ENCODE results near the gene PDE4A.

The PDE4A gene

DNA sequence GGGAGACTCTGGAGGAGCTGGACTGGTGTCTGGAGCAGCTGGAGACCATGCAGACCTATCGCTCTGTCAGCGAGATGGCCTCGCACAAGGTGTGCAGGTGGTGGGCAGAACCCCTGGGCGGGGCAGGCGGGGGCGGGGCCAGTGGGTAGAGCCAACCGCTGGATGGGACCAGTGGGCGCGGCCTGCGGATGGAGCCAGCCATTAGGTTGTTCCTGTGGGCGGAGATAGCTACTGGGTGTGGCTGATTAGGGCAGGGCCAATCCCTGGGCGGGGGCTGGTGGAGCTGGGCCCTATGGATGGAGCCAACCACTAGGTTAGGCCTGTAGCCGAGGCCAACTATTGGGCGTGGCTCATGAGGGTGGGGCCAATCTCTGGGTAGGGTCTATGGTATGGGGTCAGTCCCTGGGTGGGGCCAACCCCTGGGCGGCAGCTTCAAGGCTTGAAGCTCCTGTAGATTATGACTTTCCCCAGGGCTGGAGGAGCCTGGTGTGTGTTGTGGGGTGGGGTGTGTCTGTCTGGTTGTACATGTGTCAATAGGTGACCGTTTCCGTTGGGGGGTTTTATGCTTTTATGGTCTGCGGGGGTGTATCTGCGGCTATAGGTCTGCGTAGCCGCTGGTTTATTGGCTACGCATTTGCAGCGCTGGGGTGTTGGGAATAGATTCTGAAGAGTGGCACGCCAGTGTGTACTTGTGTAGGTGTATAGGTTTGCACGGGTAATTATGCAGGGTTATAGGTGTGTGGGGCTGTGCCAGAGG lies 30.7 kb downstream of the PDE4A start:
- Histone ChIP-seq H3K4me3 (ENCODE audit: low read length in 2 of 2) (no peak overlapping the region), H4K8ac (ENCODE audit: low read depth, low read length) (no peak overlapping the region), H3K27ac (replicated peaks; ENCODE audit: low read length) (no peak overlapping the region), H3K27me3 (ENCODE audit: control insufficient read depth in 3 of 3, insufficient read depth in 3 of 3, low read depth in 1 of 3, low read length in 3 of 3) (no peaks in the 10 kb centered on the region), H3K18ac (ENCODE audit: low read length) (no peak overlapping the region), H3K14ac (ENCODE audit: low read length) (no peak overlapping the region), H3K9me3 (replicated peaks in 1 of 2; ENCODE audit: control insufficient read depth in 2 of 2, insufficient read depth in 1 of 2, low read depth in 1 of 2, low read length in 2 of 2) (no peaks in the 10 kb centered on the region), H2BK12ac (ENCODE audit: low read length) (no peak overlapping the region), H3K23ac (ENCODE audit: low read depth, low read length, poor library complexity) (no peak overlapping the region), H4K91ac (ENCODE audit: low read depth, low read length, poor library complexity) (no peak overlapping the region), H3K4me2 (ENCODE audit: insufficient read depth, low read length, poor library complexity, severe bottlenecking) (no peak overlapping the region), H3K36me3 (replicated peaks in 1 of 2; ENCODE audit: control insufficient read depth in 2 of 2, insufficient read depth in 2 of 2, low read length in 2 of 2) (no peaks in the 10 kb centered on the region), H2AFZ (ENCODE audit: low read length) (no peak overlapping the region), H3K9ac (ENCODE audit: low read depth, low read length, poor library complexity) (no peak overlapping the region), H2BK120ac (ENCODE audit: low read depth, low read length) (no peak overlapping the region), H2AK5ac (ENCODE audit: low read depth, low read length) (peak overlapping the region; percentile 77), H3K4ac (ENCODE audit: low read length) (no peak overlapping the region), H3K79me1 (ENCODE audit: low read depth, low read length) (no peaks in the 10 kb centered on the region), H3K4me1 (ENCODE audit: control insufficient read depth in 2 of 2, insufficient read depth in 1 of 2, low read depth in 1 of 2, low read length in 2 of 2) (peaks cover 15 to 19% of the 10 kb centered on the region in 2 donors), H2BK5ac (ENCODE audit: low read length) (peak overlapping the region; percentile 18), H2BK15ac (ENCODE audit: low read length) (no peak overlapping the region)
- DNase-seq (ENCODE audit: low spot score), result no peak
- no CpG with 5 or more reads among the region's 25 CpGs for WGBS, 2 donors (ENCODE audit: extremely low coverage in 2 of 2, insufficient read length in 2 of 2, insufficient replicate concordance in 1 of 2)

GRCh38 chr19:10452726-10453618 lies 32.6 kb downstream of the PDE4A start:
- no peak overlapping the region for H3K4ac ChIP-seq (ENCODE audit: low read length)
- H3K23ac ChIP-seq (ENCODE audit: low read depth, low read length, poor library complexity), result peak overlapping the region; percentile 39
- no peaks in the 10 kb centered on the region for H3K27me3 ChIP-seq (ENCODE audit: control insufficient read depth in 3 of 3, insufficient read depth in 3 of 3, low read depth in 1 of 3, low read length in 3 of 3)
- peak overlapping the region; percentile 63 for H3K9ac ChIP-seq (ENCODE audit: low read depth, low read length, poor library complexity)
- no peak overlapping the region for H4K91ac ChIP-seq (ENCODE audit: low read depth, low read length, poor library complexity)
- H3K18ac ChIP-seq (ENCODE audit: low read length), result peak overlapping the region; percentile 49
- no peak overlapping the region for H4K8ac ChIP-seq (ENCODE audit: low read depth, low read length)
- peak overlapping the region; percentile 27 for H2BK15ac ChIP-seq (ENCODE audit: low read length)
- no peak overlapping the region for H2BK12ac ChIP-seq (ENCODE audit: low read length)
- DNase-seq (ENCODE audit: low spot score), result no peak
- no CpG with 5 or more reads among the region's 25 CpGs for WGBS, 2 donors (ENCODE audit: extremely low coverage in 2 of 2, insufficient read length in 2 of 2, insufficient replicate concordance in 1 of 2)
- peak overlapping the region; percentile 9 for H2AFZ ChIP-seq (ENCODE audit: low read length)
- no peaks in the 10 kb centered on the region for H3K9me3 ChIP-seq (replicated peaks in 1 of 2; ENCODE audit: control insufficient read depth in 2 of 2, insufficient read depth in 1 of 2, low read depth in 1 of 2, low read length in 2 of 2)
- H2BK5ac ChIP-seq (ENCODE audit: low read length), result no peak overlapping the region
- H3K14ac ChIP-seq (ENCODE audit: low read length), result peak overlapping the region; percentile 1
- H3K4me3 ChIP-seq (ENCODE audit: low read length in 2 of 2), result no peak overlapping the region
- peak overlapping the region; percentile 64 for H2AK5ac ChIP-seq (ENCODE audit: low read depth, low read length)
- no peak overlapping the region for H2BK120ac ChIP-seq (ENCODE audit: low read depth, low read length)
- H3K4me1 ChIP-seq (ENCODE audit: control insufficient read depth in 2 of 2, insufficient read depth in 1 of 2, low read depth in 1 of 2, low read length in 2 of 2), result peaks cover 15 to 22% of the 10 kb centered on the region in 2 donors
- no peaks in the 10 kb centered on the region for H3K79me1 ChIP-seq (ENCODE audit: low read depth, low read length)
- no peaks in the 10 kb centered on the region for H3K36me3 ChIP-seq (replicated peaks in 1 of 2; ENCODE audit: control insufficient read depth in 2 of 2, insufficient read depth in 2 of 2, low read length in 2 of 2)
- H3K27ac ChIP-seq (replicated peaks; ENCODE audit: low read length), result no peak overlapping the region
- H3K4me2 ChIP-seq (ENCODE audit: insufficient read depth, low read length, poor library complexity, severe bottlenecking), result no peak overlapping the region

GRCh38 chr19:10453852-10454251 lies 33.5 kb downstream of the PDE4A start:
- H3K4ac ChIP-seq (ENCODE audit: low read length), result no peak overlapping the region
- no peak overlapping the region for H2BK12ac ChIP-seq (ENCODE audit: low read length)
- no peak overlapping the region for H2BK120ac ChIP-seq (ENCODE audit: low read depth, low read length)
- H3K9me3 ChIP-seq (replicated peaks in 1 of 2; ENCODE audit: control insufficient read depth in 2 of 2, insufficient read depth in 1 of 2, low read depth in 1 of 2, low read length in 2 of 2), result no peaks in the 10 kb centered on the region
- no peak overlapping the region for H3K27ac ChIP-seq (replicated peaks; ENCODE audit: low read length)
- no CpG with 5 or more reads among the region's 4 CpGs for WGBS, 2 donors (ENCODE audit: extremely low coverage in 2 of 2, insufficient read length in 2 of 2, insufficient replicate concordance in 1 of 2)
- no peak overlapping the region for H3K4me3 ChIP-seq (ENCODE audit: low read length in 2 of 2)
- peak overlapping the region; percentile 20 for H3K18ac ChIP-seq (ENCODE audit: low read length)
- H3K9ac ChIP-seq (ENCODE audit: low read depth, low read length, poor library complexity), result no peak overlapping the region
- DNase-seq (ENCODE audit: low spot score), result no peak
- no peak overlapping the region for H3K14ac ChIP-seq (ENCODE audit: low read length)
- no peak overlapping the region for H3K4me2 ChIP-seq (ENCODE audit: insufficient read depth, low read length, poor library complexity, severe bottlenecking)
- H2BK5ac ChIP-seq (ENCODE audit: low read length), result no peak overlapping the region
- peak overlapping the region; percentile 73 for H2AFZ ChIP-seq (ENCODE audit: low read length)
- H4K91ac ChIP-seq (ENCODE audit: low read depth, low read length, poor library complexity), result no peak overlapping the region
- H3K27me3 ChIP-seq (ENCODE audit: control insufficient read depth in 3 of 3, insufficient read depth in 3 of 3, low read depth in 1 of 3, low read length in 3 of 3), result no peaks in the 10 kb centered on the region
- no peak overlapping the region for H3K23ac ChIP-seq (ENCODE audit: low read depth, low read length, poor library complexity)
- no peak overlapping the region for H4K8ac ChIP-seq (ENCODE audit: low read depth, low read length)
- no peak overlapping the region for H2BK15ac ChIP-seq (ENCODE audit: low read length)
- no peaks in the 10 kb centered on the region for H3K36me3 ChIP-seq (replicated peaks in 1 of 2; ENCODE audit: control insufficient read depth in 2 of 2, insufficient read depth in 2 of 2, low read length in 2 of 2)
- no peaks in the 10 kb centered on the region for H3K79me1 ChIP-seq (ENCODE audit: low read depth, low read length)
- H2AK5ac ChIP-seq (ENCODE audit: low read depth, low read length), result no peak overlapping the region
- peaks cover 15 to 22% of the 10 kb centered on the region in 2 donors for H3K4me1 ChIP-seq (ENCODE audit: control insufficient read depth in 2 of 2, insufficient read depth in 1 of 2, low read depth in 1 of 2, low read length in 2 of 2)

DNA sequence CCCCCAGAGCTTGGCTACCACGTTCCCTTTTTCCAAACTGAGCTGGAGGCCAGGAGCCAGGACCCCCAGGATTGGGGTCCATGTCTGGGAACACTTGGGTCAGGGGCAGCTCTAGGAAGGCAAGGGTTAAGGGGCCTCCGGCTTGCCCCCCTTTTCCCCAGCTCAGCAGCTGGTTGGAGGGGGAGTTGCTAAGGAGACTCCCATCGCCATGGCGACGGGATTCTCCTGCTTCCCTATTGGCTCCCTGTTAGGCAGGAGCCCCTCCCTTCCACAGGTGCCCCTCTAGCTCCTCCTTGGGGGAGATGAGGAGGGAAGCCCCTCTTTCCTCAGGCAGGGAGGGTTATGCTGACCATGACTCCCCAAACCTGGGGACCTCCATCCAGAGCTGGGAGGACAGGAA lies 33.9 kb downstream of the PDE4A start:
- Histone ChIP-seq H3K27ac (replicated peaks; ENCODE audit: low read length) (no peak overlapping the region), H3K23ac (ENCODE audit: low read depth, low read length, poor library complexity) (no peak overlapping the region), H3K14ac (ENCODE audit: low read length) (no peak overlapping the region)

More for the DNA sequence above, 33.9 kb downstream of the PDE4A start:
- no peak overlapping the region for H2AK5ac ChIP-seq (ENCODE audit: low read depth, low read length)
- no peak overlapping the region for H3K9ac ChIP-seq (ENCODE audit: low read depth, low read length, poor library complexity)
- no peaks in the 10 kb centered on the region for H3K36me3 ChIP-seq (replicated peaks in 1 of 2; ENCODE audit: control insufficient read depth in 2 of 2, insufficient read depth in 2 of 2, low read length in 2 of 2)
- H2BK120ac ChIP-seq (ENCODE audit: low read depth, low read length), result no peak overlapping the region
- WGBS, 2 donors (ENCODE audit: extremely low coverage in 2 of 2, insufficient read length in 2 of 2, insufficient replicate concordance in 1 of 2), result no CpG with 5 or more reads among the region's 5 CpGs
- no peak overlapping the region for H4K91ac ChIP-seq (ENCODE audit: low read depth, low read length, poor library complexity)
- peak overlapping the region; percentile 11 for H3K4me2 ChIP-seq (ENCODE audit: insufficient read depth, low read length, poor library complexity, severe bottlenecking)
- H2BK5ac ChIP-seq (ENCODE audit: low read length), result no peak overlapping the region
- no peak overlapping the region for H2BK12ac ChIP-seq (ENCODE audit: low read length)
- H3K4me3 ChIP-seq (ENCODE audit: low read length in 2 of 2), result no peak overlapping the region
- no peak overlapping the region for H4K8ac ChIP-seq (ENCODE audit: low read depth, low read length)
- no peaks in the 10 kb centered on the region for H3K27me3 ChIP-seq (ENCODE audit: control insufficient read depth in 3 of 3, insufficient read depth in 3 of 3, low read depth in 1 of 3, low read length in 3 of 3)
- no peaks in the 10 kb centered on the region for H3K9me3 ChIP-seq (replicated peaks in 1 of 2; ENCODE audit: control insufficient read depth in 2 of 2, insufficient read depth in 1 of 2, low read depth in 1 of 2, low read length in 2 of 2)
- no peak overlapping the region for H2BK15ac ChIP-seq (ENCODE audit: low read length)
- peaks cover 15 to 22% of the 10 kb centered on the region in 2 donors for H3K4me1 ChIP-seq (ENCODE audit: control insufficient read depth in 2 of 2, insufficient read depth in 1 of 2, low read depth in 1 of 2, low read length in 2 of 2)
- DNase-seq (ENCODE audit: low spot score), result peak; percentile 65
- H2AFZ ChIP-seq (ENCODE audit: low read length), result peak overlapping the region; percentile 73
- H3K4ac ChIP-seq (ENCODE audit: low read length), result no peak overlapping the region
- no peaks in the 10 kb centered on the region for H3K79me1 ChIP-seq (ENCODE audit: low read depth, low read length)
- peak overlapping the region; percentile 2 for H3K18ac ChIP-seq (ENCODE audit: low read length)
